ENCODE results near the gene SLC6A18. TPM values are rescaled to one million over a fixed set of nuclear protein-coding genes. Genes with fewer than 3 reads are reported as not detected.

SLC6A18 gene
- total RNA-seq, 2 donors from 2014 or later: 0.27 TPM; not detected in 1

DNA sequence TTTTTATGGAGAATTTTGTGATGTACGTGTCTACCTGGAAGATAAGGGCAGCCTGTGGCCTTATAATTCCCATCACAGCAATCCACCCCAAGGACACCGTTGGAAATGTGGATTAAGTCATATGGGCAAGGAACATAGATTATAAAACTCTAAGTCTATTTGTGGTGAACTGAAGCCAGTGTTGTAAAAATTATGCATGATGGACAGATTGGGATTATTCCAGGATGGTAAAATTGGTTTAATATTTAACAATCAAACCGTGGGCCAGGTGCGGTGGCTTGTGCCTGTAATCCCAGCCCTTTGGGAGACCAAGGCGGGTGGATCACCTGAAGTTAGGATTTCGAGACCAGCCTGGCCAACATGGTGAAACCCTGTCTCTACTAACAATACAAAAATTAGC is 36.7 kb upstream of the SLC6A18 start:
- no peak for DNase-seq
- no peak overlapping the region for H3K9ac ChIP-seq (ENCODE audit: low read depth in 2 of 2, low read length in 2 of 2)
- no peaks in the 10 kb centered on the region for H3K9me3 ChIP-seq
- H3K4me1 ChIP-seq: peaks cover 5% of the 10 kb centered on the region
- no peak overlapping the region for H3K27ac ChIP-seq
- intact Hi-C loops (cut with DNase I): no loop called here
- H3K4me3 ChIP-seq: no peak overlapping the region
- H3K36me3 ChIP-seq: no peaks in the 10 kb centered on the region
- TF ChIP-seq, protein P1, sequence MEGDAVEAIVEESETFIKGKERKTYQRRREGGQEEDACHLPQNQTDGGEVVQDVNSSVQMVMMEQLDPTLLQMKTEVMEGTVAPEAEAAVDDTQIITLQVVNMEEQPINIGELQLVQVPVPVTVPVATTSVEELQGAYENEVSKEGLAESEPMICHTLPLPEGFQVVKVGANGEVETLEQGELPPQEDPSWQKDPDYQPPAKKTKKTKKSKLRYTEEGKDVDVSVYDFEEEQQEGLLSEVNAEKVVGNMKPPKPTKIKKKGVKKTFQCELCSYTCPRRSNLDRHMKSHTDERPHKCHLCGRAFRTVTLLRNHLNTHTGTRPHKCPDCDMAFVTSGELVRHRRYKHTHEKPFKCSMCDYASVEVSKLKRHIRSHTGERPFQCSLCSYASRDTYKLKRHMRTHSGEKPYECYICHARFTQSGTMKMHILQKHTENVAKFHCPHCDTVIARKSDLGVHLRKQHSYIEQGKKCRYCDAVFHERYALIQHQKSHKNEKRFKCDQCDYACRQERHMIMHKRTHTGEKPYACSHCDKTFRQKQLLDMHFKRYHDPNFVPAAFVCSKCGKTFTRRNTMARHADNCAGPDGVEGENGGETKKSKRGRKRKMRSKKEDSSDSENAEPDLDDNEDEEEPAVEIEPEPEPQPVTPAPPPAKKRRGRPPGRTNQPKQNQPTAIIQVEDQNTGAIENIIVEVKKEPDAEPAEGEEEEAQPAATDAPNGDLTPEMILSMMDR (IDR thresholded peaks at IDR 0.05): no peak
- H3K27me3 ChIP-seq: peaks cover 3% of the 10 kb centered on the region

DNA sequence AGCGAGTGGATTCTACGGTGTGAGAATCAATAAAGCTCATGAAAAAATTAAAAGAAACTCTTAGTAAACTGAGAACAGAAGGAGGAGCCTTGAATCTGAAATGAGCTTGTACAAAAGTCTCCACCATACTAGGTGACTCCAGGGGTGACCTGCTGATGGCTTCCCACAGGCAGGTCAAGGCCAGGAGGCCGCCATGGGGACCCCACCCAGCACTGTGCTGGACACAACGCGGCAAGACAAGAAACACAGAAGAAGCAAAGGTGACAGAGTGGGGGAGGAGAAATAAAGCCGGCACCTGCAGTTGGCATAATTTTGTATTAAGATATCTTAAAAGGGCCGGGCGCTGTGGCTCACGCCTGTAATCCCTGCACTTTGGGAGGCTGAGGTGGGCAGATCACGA is 35.9 kb upstream of the SLC6A18 start:
- peaks cover 5% of the 10 kb centered on the region for H3K4me1 ChIP-seq
- H3K36me3 ChIP-seq: no peaks in the 10 kb centered on the region
- TF ChIP-seq, protein P1 (IDR thresholded peaks at IDR 0.05): no peak
- no peak overlapping the region for H3K27ac ChIP-seq
- no peak overlapping the region for H3K4me3 ChIP-seq
- H3K9me3 ChIP-seq: no peaks in the 10 kb centered on the region
- H3K9ac ChIP-seq (ENCODE audit: low read depth in 2 of 2, low read length in 2 of 2): no peak overlapping the region
- intact Hi-C loops (cut with DNase I): no loop called here
- no peak for DNase-seq
- peaks cover 3% of the 10 kb centered on the region for H3K27me3 ChIP-seq

DNA sequence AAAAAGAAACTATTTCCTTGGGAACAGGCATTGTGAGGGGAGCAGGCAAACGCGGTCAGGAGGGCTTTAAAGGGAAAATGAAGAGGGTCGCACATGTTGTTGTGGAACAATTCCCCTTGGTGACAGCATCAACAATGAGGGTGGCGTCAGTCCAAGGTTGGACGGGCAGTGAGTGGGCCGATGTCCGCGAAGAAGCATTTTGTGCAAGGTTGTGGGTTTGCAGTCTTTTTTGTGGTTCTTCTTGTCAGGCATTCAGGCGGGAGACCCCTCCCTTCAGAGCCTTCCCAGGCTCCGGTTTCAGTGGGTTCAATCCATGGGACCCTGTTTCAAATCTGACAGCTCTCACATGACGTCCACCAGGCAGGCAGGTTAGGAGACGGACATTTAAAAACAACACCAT is 34.9 kb upstream of the SLC6A18 start:
- DNase-seq: no peak
- H3K4me1 ChIP-seq: peaks cover 5% of the 10 kb centered on the region
- no peaks in the 10 kb centered on the region for H3K9me3 ChIP-seq
- H3K27me3 ChIP-seq: peaks cover 3% of the 10 kb centered on the region
- no peak overlapping the region for H3K27ac ChIP-seq
- no peaks in the 10 kb centered on the region for H3K36me3 ChIP-seq
- TF ChIP-seq, protein P1 (IDR thresholded peaks at IDR 0.05): no peak
- H3K9ac ChIP-seq (ENCODE audit: low read depth in 2 of 2, low read length in 2 of 2): no peak overlapping the region
- H3K4me3 ChIP-seq: no peak overlapping the region
- intact Hi-C loops (cut with DNase I): no loop called here

DNA sequence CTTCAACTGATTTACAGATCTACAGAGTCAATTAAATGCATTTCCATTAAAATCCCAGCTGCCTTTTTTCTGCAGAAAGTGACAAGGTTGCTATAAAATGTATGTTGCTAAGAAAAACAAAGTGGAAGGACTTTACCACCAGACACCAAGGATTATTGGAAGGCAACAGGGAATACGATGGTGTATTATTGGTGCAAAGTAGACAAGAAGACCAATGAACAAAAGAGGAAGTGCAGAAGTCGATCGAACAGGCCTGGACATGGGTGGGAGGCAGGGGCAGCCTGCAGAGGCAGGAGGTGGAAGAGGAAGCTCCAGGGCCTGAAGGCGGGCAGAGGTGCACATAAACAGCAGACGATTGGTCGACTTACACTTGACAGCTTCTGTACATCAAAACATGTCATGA is 34.3 kb upstream of the SLC6A18 start:
- no peak for DNase-seq
- no peak overlapping the region for H3K9ac ChIP-seq (ENCODE audit: low read depth in 2 of 2, low read length in 2 of 2)

DNA sequence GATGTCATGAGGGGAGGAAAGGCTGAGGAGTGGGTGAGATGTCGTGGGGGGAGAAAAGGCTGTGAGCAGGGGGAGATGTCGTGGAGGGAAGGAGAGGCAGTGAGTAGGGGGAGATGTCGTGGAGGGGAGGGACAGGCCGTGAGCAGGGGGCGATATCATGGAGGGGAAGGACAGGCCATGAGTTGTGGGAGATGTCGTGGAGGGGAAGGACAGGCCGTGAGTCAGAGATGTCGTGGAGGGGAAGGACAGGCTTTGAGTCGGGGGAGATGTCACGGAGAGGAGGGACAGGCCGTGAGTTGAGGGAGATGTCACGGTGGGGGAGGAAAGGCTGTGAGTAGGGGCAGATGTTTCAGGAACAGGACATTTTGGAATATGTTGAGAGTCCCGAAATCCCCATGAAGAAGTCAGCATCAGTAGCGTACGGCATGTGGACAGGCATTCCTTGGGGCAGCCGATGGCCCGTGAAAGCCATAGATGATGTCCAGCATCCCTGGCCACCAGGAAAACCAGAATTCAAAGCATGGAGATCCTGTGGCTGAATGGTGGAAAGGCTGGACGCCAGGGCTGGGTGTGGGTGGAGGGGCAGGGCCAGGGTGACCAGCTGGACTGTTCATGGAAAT is 32.1 kb upstream of the SLC6A18 start:
- TF ChIP-seq, protein P1 (IDR thresholded peaks at IDR 0.05): no peak
- Histone ChIP-seq H3K36me3 (no peaks in the 10 kb centered on the region), H3K27me3 (peaks cover 3% of the 10 kb centered on the region), H3K4me3 (no peak overlapping the region), H3K27ac (no peak overlapping the region), H3K4me1 (no peaks in the 10 kb centered on the region), H3K9me3 (no peaks in the 10 kb centered on the region), H3K9ac (ENCODE audit: low read depth in 2 of 2, low read length in 2 of 2) (no peak overlapping the region)
- no peak for DNase-seq
- intact Hi-C loops (cut with DNase I): no loop called here

More for the DNA sequence above, 34.3 kb upstream of the SLC6A18 start:
- Histone ChIP-seq H3K9me3 (no peaks in the 10 kb centered on the region), H3K36me3 (no peaks in the 10 kb centered on the region), H3K4me3 (no peak overlapping the region), H3K27ac (no peak overlapping the region), H3K27me3 (peaks cover 3% of the 10 kb centered on the region), H3K4me1 (peaks cover 2% of the 10 kb centered on the region)
- TF ChIP-seq, protein P1 (IDR thresholded peaks at IDR 0.05): no peak
- intact Hi-C loops (cut with DNase I): no loop called here

Measured in colonic mucosa (tissue), 4 donors.